SK-MEL-5 (cell line): ENCODE data around the gene DLX3. TPM values are rescaled to one million over a fixed set of nuclear protein-coding genes. Genes with fewer than 3 reads are reported as not detected.
"Not testable (repeated sequence)": the region's sequence is repeated elsewhere in the genome, so short reads cannot be mapped to it uniquely, and the experiment has no call there.

Experiments used
- DNase-seq: peaks from one replicate; pipeline ENCODE4 v3.0.0-alpha.2; 2016; ENCODE audit warnings: low read depth, low spot score
- in situ Hi-C: cut with HindIII; loops from 2 replicates; pipeline ENCODE4 v1.10.0; 2016; ENCODE audit warnings: low sequenced_read_pairs, high pct_unique_total_duplicates, low pct_unique_long_range_greater_than_20kb
- polyA plus RNA-seq, 2 experiments: library from polyadenylated mRNA; depleted of rRNA; stranded (reverse); fragments of >200 nt; gene quantifications; 2 replicates each; pipeline ENCODE4 v1.2.3, GENCODE V29; 2015
- total RNA-seq: library from RNA; depleted of rRNA; stranded (reverse); fragments of >200 nt; shearing (Covaris generic); gene quantifications from 2 replicates; pipeline ENCODE4 v1.2.3, GENCODE V29; 2014; rRNA removed

DLX3 gene
- total RNA-seq, result not detected in 2 replicates
- 0.26 and 0.47 TPM in 2 replicates for polyA plus RNA-seq (2015; cell fraction: cytosol; rRNA removed)
- polyA plus RNA-seq (2015; cell fraction: nucleus; rRNA removed), result not detected in 2 replicates

GRCh38 chr17:49995055-49995738 lies at the start of gene DLX3:
DLX3 (minus strand) TSS chr17:49995224; CDS start chr17:49994998, 226 bp downstream.
- in situ Hi-C loops, result no loop called here
- DNase-seq, result peak; percentile 62

GRCh38 chr17:50044483-50044882 lies 49.5 kb upstream of the DLX3 start:
- in situ Hi-C loops, result no loop called here

GRCh38 chr17:50043290-50044148 lies 48.5 kb upstream of the DLX3 start:
- DNase-seq, result no peak
- in situ Hi-C loops, result no loop called here

More at GRCh38 chr17:50044483-50044882, 49.5 kb upstream of the DLX3 start:
- no peak for DNase-seq

- in situ Hi-C loops, result no loop called here
- no peak for DNase-seq
Observed at GRCh38 chr17:50042211-50042610, 47.2 kb upstream of the DLX3 start.

- DNase-seq, in situ Hi-C loops: not testable (repeated sequence)
Observed at GRCh38 chr17:50040496-50040895, 45.5 kb upstream of the DLX3 start.

- in situ Hi-C loops, result no loop called here
- DNase-seq, result no peak
Observed at GRCh38 chr17:50039058-50039457, 44.0 kb upstream of the DLX3 start.

- in situ Hi-C loops, result no loop called here
- no peak for DNase-seq
Observed at GRCh38 chr17:50037321-50038107, 42.5 kb upstream of the DLX3 start.

GRCh38 chr17:50036455-50037261 lies 41.6 kb upstream of the DLX3 start:
- in situ Hi-C loops, result no loop called here
- DNase-seq, result no peak

- DNase-seq, result no peak
- in situ Hi-C loops, result no loop called here
Observed at GRCh38 chr17:50035945-50036344, 40.9 kb upstream of the DLX3 start.

GRCh38 chr17:50035421-50035879 lies 40.4 kb upstream of the DLX3 start:
- no peak for DNase-seq
- in situ Hi-C loops, result no loop called here

GRCh38 chr17:50034498-50035364 lies 39.7 kb upstream of the DLX3 start:
- in situ Hi-C loops, result no loop called here
- no peak for DNase-seq

GRCh38 chr17:50033316-50033715 lies 38.3 kb upstream of the DLX3 start:
- DNase-seq, result no peak
- in situ Hi-C loops, result no loop called here

- DNase-seq, result no peak
- in situ Hi-C loops, result no loop called here
Observed at GRCh38 chr17:50029185-50029584, 34.2 kb upstream of the DLX3 start.

- DNase-seq, result no peak
- in situ Hi-C loops, result no loop called here
Observed at GRCh38 chr17:50028736-50029120, 33.7 kb upstream of the DLX3 start.

GRCh38 chr17:50027881-50028735 lies 33.1 kb upstream of the DLX3 start:
- in situ Hi-C loops, result no loop called here
- DNase-seq, result no peak
